Stimulated activated naive CD4-positive, alpha-beta T cell treated with Interleukin-2 at 50 U/mL for 16 hours (primary cell): ENCODE data around the gene CES3.
A peak's percentile ranks its signal among the peaks of the same experiment; 100 is the strongest.
"Not testable (repeated sequence)": the region's sequence is repeated elsewhere in the genome, so short reads cannot be mapped to it uniquely, and the experiment has no call there.

Experiments
- DNase-seq: peaks from one replicate; lab custom pipeline; 2025; lab: John Stamatoyannopoulos, UW

The CES3 gene

GRCh38 chr16:66970775-66971720, 10.0 kb downstream of the CES3 start:
- no peak for DNase-seq

DNA sequence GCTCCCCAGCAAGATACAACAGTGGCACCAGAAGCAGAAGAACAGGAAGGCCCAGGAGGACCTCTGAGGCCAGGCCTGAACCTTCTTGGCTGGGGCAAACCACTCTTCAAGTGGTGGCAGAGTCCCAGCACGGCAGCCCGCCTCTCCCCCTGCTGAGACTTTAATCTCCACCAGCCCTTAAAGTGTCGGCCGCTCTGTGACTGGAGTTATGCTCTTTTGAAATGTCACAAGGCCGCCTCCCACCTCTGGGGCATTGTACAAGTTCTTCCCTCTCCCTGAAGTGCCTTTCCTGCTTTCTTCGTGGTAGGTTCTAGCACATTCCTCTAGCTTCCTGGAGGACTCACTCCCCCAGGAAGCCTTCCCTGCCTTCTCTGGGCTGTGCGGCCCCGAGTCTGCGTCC, 11.9 kb downstream of the CES3 start:
- no peak for DNase-seq

DNA sequence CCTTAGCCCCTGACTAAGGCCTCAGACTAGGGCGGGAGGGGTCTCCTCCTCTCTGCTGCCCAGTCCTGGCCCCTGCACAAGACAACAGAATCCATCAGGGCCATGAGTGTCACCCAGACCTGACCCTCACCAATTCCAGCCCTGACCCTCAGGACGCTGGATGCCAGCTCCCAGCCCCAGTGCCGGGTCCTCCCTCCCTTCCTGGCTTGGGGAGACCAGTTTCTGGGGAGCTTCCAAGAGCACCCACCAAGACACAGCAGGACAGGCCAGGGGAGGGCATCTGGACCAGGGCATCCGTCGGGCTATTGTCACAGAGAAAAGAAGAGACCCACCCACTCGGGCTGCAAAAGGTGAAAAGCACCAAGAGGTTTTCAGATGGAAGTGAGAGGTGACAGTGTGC, 12.7 kb downstream of the CES3 start:
- DNase-seq, result no peak

- DNase-seq, result not testable (repeated sequence)
Measured at GRCh38 chr16:66974156-66974931, 13.3 kb downstream of the CES3 start.

DNA sequence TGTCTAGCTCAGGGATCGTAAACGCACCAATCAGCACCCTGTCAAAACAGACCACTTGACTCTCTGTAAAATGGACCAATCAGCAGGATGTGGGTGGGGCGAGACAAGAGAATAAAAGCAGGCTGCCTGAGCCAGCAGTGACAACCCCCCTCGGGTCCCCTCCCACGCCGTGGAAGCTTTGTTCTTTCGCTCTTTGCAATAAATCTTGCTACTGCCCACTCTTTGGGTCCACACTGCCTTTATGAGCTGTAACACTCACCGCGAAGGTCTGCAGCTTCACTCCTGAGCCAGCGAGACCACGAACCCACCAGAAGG, 13.8 kb downstream of the CES3 start:
- DNase-seq, result peak; percentile 47

DNA sequence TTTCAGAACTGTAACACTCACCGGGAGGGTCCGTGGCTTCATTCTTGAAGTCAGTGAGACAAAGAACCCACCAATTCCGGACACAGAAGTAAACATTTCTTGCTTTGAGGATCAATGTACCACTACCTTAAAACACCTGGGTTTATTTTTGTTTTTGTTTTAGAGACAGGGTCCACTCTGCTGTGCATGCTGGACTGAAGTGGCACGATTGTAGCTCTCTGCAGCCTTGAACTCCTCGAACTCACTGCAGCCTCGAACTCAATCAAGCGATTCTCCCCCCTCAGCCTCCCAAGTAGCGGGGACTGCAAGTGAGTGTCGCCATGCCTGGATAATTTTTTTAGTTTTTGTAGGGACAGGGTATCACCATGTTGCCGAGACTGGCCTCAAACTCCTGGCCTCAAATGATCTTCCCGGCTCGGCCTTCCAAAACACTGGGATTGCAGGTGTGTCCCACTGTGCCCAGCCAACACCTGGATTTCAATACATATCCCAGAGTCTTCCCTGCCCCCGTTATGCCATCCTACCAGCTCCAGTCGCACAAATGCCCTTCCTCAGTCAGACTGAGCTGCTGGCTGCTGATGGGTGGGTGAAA, 14.3 kb downstream of the CES3 start:
- no peak for DNase-seq

- no peak for DNase-seq
Measured at GRCh38 chr16:66976746-66977145, 15.7 kb downstream of the CES3 start.

DNA sequence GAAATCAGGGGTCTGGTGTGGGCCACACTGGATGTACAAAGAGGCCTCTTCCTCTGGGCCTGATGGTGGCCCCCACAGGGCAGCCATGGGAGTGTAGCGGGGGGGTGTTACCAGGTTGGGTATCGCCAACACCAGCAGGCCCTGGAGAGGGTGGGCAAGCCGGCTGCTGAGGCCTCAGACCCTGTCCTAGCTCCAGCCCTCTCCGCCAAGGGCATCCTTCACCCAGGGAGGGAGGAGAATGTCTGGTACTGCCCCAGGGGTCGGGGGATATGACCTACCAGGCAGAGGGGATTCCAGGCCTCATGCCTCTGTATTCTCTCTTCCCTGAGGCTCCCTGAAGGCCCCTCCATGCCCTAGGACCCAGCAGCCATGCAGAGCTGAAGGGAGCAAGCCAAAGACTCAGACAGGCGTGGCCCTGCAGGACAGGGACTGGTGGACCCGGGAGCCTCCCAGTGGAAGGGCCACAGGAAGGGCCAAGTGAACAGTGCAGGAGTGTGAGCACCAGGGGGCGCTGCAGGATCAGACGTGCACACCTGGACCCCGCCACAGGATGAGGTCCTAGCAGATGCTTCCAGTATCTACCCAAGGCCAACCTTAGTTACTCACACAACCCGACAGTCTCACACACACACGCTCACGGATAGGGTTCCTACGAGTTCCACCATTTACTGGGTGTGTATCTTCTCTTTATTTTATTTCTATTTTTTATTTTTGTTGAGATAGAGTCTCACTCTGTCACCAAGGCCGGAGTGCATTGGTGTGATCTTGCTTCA, 16.5 kb downstream of the CES3 start:
- peak; percentile 83 for DNase-seq

DNA sequence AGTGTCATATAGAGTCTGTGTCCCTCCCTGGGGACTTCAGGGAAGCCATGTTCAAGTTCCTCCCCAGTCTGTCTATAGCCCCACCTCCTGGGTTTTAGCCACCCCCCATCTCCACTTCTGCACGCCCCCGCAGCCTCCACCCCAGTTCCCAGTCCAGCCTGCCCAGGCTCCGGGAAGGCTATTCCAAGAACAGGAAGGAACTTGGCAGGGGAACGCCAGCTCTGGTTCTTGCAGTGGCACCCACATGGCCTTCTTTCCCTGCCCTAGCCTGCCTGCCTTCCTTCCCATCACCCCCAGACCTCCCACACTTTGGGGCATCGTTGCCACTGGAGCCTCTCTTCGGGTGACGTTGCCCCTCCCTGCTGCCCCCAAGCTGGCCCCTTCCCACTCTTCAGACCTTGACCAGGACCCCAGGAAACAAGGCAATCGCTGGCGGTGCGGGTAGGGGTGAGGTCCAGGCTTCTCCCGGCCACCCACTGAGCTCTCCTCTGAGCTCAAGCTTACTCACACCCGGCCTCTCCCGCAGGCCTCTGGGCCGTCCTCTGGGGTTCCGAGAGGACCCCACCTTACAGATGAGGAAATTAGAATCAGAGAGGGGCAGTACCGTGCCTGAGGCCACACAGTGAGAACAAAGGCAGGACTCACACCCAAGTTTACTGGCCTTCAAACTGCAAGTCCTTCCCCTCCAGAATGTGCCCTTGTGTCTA, 18.1 kb downstream of the CES3 start:
- DNase-seq, result no peak

DNA sequence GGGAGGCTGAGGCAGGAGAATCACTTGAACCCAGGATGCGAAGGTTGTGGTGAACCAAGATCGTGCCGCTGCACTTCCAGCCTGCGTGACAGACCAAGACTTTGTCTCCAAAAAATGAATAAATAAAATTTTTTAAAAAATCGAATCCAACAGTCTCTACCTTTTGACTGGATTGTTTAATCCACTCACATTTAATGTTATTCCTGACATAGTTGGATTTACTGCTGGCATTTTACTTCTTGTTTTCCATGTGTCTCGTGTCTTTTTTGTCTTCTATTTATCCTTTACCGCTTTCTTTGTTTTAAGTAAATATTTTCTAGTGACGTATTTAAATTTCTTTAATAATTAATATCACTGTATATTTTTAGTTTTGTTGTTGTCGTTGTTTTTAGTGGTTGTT, 22.0 kb downstream of the CES3 start:
- DNase-seq, result no peak

DNA sequence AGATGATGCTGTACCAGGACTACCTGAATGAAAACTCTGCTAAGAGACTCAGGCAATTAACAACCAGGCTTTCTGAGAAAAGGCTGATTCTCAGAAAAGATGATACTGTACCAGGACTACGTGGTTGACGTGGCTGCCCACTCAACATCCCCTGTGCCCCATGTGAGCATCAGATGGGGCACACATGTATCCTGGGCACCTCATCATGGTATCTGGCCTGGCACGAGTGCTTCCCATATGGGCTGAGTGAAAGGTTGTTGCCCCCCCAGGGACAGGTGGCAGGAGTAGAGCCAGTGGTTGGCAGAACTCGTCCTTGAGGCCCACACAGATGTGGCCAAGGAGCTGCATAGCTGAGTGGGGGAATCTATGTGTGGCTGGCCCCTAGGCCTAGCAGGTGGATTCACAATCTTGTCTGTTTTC, 23.8 kb downstream of the CES3 start:
- peak; percentile 72 for DNase-seq

DNA sequence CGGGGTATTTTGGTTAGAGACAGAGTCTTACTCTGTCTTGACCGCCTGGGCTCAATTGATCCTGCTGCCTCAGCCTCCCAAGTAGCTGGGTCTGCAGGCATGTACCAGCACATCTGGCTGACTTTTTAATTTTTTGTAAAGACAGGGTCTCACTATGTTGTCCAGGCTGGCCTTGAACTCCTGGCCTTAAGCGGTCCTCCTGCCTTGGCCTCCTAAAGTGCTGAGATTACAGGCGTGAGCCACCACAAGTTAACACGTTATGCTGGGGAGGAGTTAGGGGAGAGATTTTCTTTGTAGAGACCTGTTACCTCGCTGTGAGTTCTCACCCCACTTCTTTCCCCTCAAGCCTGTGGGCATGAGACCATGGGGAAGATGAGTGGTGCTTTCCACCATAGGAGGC, 25.5 kb downstream of the CES3 start:
- DNase-seq, result no peak

GRCh38 chr16:66988197-66988788, 27.2 kb downstream of the CES3 start, which contains the start of gene CES4A:
Gene CES4A (plus strand): TSS chr16:66988589. CDS start chr16:66988773, 184 bp downstream.
- DNase-seq, result no peak

- DNase-seq, result no peak
Measured at GRCh38 chr16:66991545-66992077, 30.5 kb downstream of the CES3 start.

DNA sequence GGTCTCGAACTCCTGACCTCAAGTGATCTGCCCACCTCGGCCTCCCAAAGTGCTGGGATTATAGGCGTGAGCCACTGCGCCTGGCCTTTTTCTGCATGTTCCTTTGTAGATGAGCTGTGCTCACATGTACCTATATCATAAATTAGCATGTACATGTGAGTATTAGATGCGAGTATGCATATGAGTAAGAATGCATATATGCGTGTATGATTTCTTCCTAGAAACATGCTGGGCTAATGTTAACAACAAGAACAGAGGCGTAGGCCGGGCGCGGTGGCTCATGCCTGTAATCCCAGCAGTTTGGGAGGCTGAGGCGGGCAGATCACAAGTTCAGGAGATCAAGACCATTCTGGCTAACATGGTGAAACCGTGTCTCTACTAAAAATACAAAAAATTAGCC, 32.5 kb downstream of the CES3 start:
- not testable (repeated sequence) for DNase-seq

GRCh38 chr16:66996324-66996982, 35.4 kb downstream of the CES3 start:
- DNase-seq, result no peak

- DNase-seq, result no peak
Measured at GRCh38 chr16:66996983-66997358, 35.9 kb downstream of the CES3 start.

DNA sequence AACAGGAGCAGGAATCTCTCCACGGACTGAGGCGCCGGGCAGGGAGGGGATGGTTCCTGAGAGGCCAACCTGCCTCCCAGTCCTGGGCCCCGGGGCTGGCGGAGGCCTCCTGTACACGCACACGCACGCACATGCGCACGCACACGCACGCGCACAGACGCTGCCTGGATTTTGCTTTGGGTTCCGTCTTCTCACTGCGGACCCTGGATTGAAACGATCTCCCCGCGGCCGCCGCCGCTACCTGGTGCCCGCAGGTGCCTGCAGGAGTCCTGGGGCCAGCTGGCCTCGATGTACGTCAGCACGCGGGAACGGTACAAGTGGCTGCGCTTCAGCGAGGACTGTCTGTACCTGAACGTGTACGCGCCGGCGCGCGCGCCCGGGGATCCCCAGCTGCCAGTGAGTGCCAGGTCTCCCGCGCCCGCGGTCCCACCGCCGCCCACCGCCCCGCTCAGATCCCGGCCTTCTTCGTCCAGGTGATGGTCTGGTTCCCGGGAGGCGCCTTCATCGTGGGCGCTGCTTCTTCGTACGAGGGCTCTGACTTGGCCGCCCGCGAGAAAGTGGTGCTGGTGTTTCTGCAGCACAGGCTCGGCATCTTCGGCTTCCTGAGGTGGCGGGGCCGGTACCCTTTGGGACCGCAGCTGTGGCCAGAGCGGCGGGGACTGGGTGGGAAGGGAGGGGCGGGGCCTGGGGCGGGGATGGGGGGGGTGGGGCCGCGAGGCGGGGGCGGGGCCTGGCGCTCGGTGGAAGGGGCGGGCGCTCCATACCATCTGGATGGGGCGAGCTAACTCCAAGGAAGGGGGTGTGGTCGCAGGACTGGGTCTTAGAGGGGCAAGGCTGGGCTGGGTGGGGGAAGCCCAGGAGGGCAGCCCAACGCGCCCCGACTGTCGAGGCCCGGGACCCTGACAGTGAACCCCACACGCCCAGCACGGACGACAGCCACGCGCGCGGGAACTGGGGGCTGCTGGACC, 39.6 kb downstream of the CES3 start:
- DNase-seq, result peak; percentile 46

DNA sequence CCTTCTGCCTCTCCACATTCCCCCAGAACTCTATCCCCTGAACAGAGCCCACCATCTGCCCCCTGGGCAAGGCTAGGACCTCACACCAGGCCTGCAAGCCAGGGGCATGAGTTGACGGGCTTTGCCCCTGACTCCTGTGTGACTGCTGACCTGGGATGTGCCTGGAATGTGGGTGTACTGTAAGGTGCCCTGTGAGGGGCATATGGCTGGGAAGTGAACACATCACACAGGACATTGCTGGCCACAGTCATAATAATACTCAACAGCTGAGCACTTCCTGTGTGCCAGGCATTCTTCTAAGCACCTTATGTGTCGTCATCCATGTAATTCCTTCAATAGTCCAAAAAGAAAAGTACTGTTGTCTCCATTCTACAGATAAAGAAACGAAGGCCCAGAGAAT, 40.7 kb downstream of the CES3 start:
- no peak for DNase-seq
